Endothelial cell of umbilical vein (primary cell): Measurements from ENCODE around the gene CLNS1A. TPM values are rescaled to one million over a fixed set of nuclear protein-coding genes. Genes with fewer than 3 reads are reported as not detected.

ENCODE experiments used
- BruUV-seq: library from RNA; stranded (reverse); fragments of 400-500 nt; replicated peaks from 2 replicates; lab custom pipeline; 2021; lab: Mats Ljungman, UMichigan
- CTCF ChIA-PET: fragments of 300-600, 350-600 bp; sonication (Branson Sonifier 250); formaldehyde crosslinking; loops from one replicate; lab custom pipeline; 2021; ENCODE audit warnings: antibody characterized with exemption, inconsistent platforms; lab: Charles Lee
- POLR2A ChIA-PET: fragments of 300-600, 350-600 bp; sonication (Branson Sonifier 250); formaldehyde crosslinking; loops from one replicate; lab custom pipeline; 2021; ENCODE audit warnings: antibody characterized with exemption, inconsistent platforms; lab: Charles Lee
- DNase-seq: peaks from one replicate; pipeline ENCODE4 v3.0.0-alpha.2; 2011; ENCODE audit warnings: low read depth, low spot score
- FAIRE-seq: peaks from 2 replicates; lab custom pipeline; 2011; peaks lifted over from hg19 to GRCh38; lab: Jason Lieb, UNC
- H2AFZ ChIP-seq: 2 replicates; pipeline ENCODE4 v1.6.0; 2012; ENCODE audit warnings: low read depth, low read length, control low read depth, inconsistent platforms
- H3K27ac ChIP-seq: 2 replicates; pipeline ENCODE4 v1.5.1; 2011; ENCODE audit warnings: low read depth, mild to moderate bottlenecking, control low read depth, low read length, moderate library complexity; ENCODE audit not compliant: insufficient read depth
- H3K27me3 ChIP-seq, 2 experiments: 2 replicates each; pipeline versions ENCODE4 v1.6.0 to v1.6.1; 2011; ENCODE audit warnings: low read length in 2 of 2, mixed read lengths in 1 of 2; ENCODE audit not compliant: control insufficient read depth in 2 of 2, insufficient read depth in 2 of 2
- H3K36me3 ChIP-seq, 2 experiments: 2 replicates in 1 of 2; 3 replicates in 1 of 2; pipeline ENCODE4 v1.5.1; 2011; ENCODE audit warnings: low read length in 2 of 2, mild to moderate bottlenecking in 1 of 2, moderate library complexity in 1 of 2; ENCODE audit not compliant: control insufficient read depth in 2 of 2, insufficient read depth in 2 of 2; ENCODE audit errors: extremely low read depth in 1 of 2
- H3K4me1 ChIP-seq: 3 replicates; pipeline ENCODE4 v1.5.1; 2011; ENCODE audit warnings: mild to moderate bottlenecking, low read length; ENCODE audit not compliant: control insufficient read depth, insufficient read depth; ENCODE audit errors: extremely low read depth
- H3K4me2 ChIP-seq: 2 replicates; pipeline ENCODE4 v1.6.1; 2011; ENCODE audit warnings: low read length, control low read depth, mixed read lengths; ENCODE audit not compliant: insufficient read depth
- H3K4me3 ChIP-seq, 3 experiments: fragments of 200-600 bp in 1 of 3; sonication (generic), shearing (Covaris generic) in 1 of 3; replicated peaks in 1 of 3; 2 replicates each; pipeline ENCODE4 v1.5.1; 2011 to 2016; ENCODE audit warnings: control low read depth in 3 of 3, low read length in 3 of 3, mild to moderate bottlenecking in 2 of 3, inconsistent platforms in 1 of 3, low read depth in 1 of 3, moderate library complexity in 1 of 3; ENCODE audit not compliant: insufficient read depth in 1 of 3
- H3K79me2 ChIP-seq: 2 replicates; pipeline ENCODE4 v1.6.0; 2012; ENCODE audit warnings: low read length, inconsistent platforms; ENCODE audit not compliant: control insufficient read depth, insufficient read depth
- H3K9ac ChIP-seq: replicated peaks from 2 replicates; pipeline ENCODE3; 2011; ENCODE audit warnings: low read length, control low read depth; ENCODE audit not compliant: insufficient read depth; ENCODE audit errors: extremely low read depth
- H3K9me1 ChIP-seq: replicated peaks from 3 replicates; pipeline ENCODE4 v1.6.0; 2011; ENCODE audit warnings: mild to moderate bottlenecking, low read length; ENCODE audit not compliant: control insufficient read depth, insufficient read depth; ENCODE audit errors: extremely low read depth
- H3K9me3 ChIP-seq: replicated peaks from 2 replicates; pipeline ENCODE4 v1.5.1; 2012; ENCODE audit warnings: low read length, inconsistent platforms; ENCODE audit not compliant: control insufficient read depth, insufficient read depth
- H4K20me1 ChIP-seq: replicated peaks from 2 replicates; pipeline ENCODE3; 2011; ENCODE audit warnings: mild to moderate bottlenecking, low read length; ENCODE audit not compliant: control insufficient read depth, insufficient read depth; ENCODE audit errors: extremely low read depth
- CTCF ChIP-seq, 2 donors: IDR thresholded peaks; 1 replicate in 1 of 2; 2 replicates in 1 of 2; pipeline ENCODE4 v1.5.1; 2011; ENCODE audit warnings: low read length in 2 of 2, mild to moderate bottlenecking in 2 of 2, moderate library complexity in 2 of 2, control low read depth in 1 of 2, inconsistent platforms in 1 of 2, low read depth in 1 of 2; ENCODE audit not compliant: insufficient read depth in 1 of 2; ENCODE audit errors: extremely low read depth in 1 of 2
- EZH2 ChIP-seq: IDR thresholded peaks from 2 replicates; pipeline ENCODE4 v1.6.1; 2012; ENCODE audit warnings: borderline replicate concordance, low read depth, mild to moderate bottlenecking, moderate library complexity, low read length, inconsistent platforms; ENCODE audit not compliant: severe bottlenecking
- FOS ChIP-seq: IDR thresholded peaks from 2 replicates; pipeline ENCODE4 v1.6.1; 2011; ENCODE audit warnings: mild to moderate bottlenecking, low read length, moderate library complexity, borderline replicate concordance; ENCODE audit not compliant: insufficient read depth
- GATA2 ChIP-seq: IDR thresholded peaks from 2 replicates; pipeline ENCODE4 v1.7.0; 2011; ENCODE audit warnings: low read depth, mild to moderate bottlenecking, moderate library complexity, mixed read lengths, low read length; ENCODE audit not compliant: insufficient read length, insufficient read depth
- JUN ChIP-seq: IDR thresholded peaks from 2 replicates; pipeline ENCODE4 v1.6.1; 2011; ENCODE audit warnings: borderline replicate concordance, low read depth; ENCODE audit not compliant: insufficient read length, insufficient read depth
- MAX ChIP-seq: IDR thresholded peaks from 2 replicates; pipeline ENCODE4 v1.6.1; 2011; ENCODE audit not compliant: insufficient read depth, insufficient read length
- MYC ChIP-seq: IDR thresholded peaks from one replicate; pipeline ENCODE4 v1.6.1; 2011; ENCODE audit warnings: mild to moderate bottlenecking, low read depth, low read length
- POLR2A ChIP-seq: IDR thresholded peaks from 2 replicates; pipeline ENCODE4 v1.6.1; 2012; ENCODE audit warnings: low read depth, mild to moderate bottlenecking, control low read depth, low read length
- POLR2AphosphoS5 ChIP-seq: IDR thresholded peaks from 2 replicates; pipeline ENCODE4 v1.6.1; 2012; ENCODE audit warnings: low read depth, mild to moderate bottlenecking, control low read depth, low read length, moderate library complexity; ENCODE audit not compliant: insufficient read depth
- dilution Hi-C: fragments of 300-500 bp; cut with MboI; formaldehyde crosslinking; loops from one replicate; pipeline ENCODE4 v1.15.0; 2019; ENCODE audit warnings: low sequenced_read_pairs; ENCODE audit not compliant: extremely low pct_ligation_motif_present
- intact Hi-C: fragments of 100-400 bp; cut with micrococcal nuclease; formaldehyde crosslinking; loops from one replicate; pipeline ENCODE4 v1.10.0; 2022
- polyA plus RNA-seq, 4 experiments: library from polyadenylated mRNA; depleted of rRNA in 3 of 4; stranded (reverse) in 3 of 4; unstranded in 1 of 4; fragments of >200 nt; gene quantifications; 2 replicates each; pipeline versions ENCODE4 v1.2.1 to v1.2.3, GENCODE V29; 2011 to 2012; ENCODE audit warnings: missing spikeins in 1 of 4
- total RNA-seq: library from RNA; stranded (reverse); gene quantifications from 2 replicates; pipeline ENCODE4 v1.2.3, GENCODE V29; 2021

Gene CLNS1A
- total and polyA plus RNA-seq, 2 donors (not counting 3 experiments of a cell fraction or from before 2014, with no cell fraction given), result 84.5 to 99.7 TPM

GRCh38 chr11:77611921-77612320, 25.7 kb downstream of the CLNS1A start:
- Histone ChIP-seq H3K27me3 (no peaks in the 10 kb centered on the region), H3K79me2 (no peaks in the 10 kb centered on the region), H3K4me1 (peaks cover 2% of the 10 kb centered on the region), H3K4me2 (no peak overlapping the region), H4K20me1 (no peaks in the 10 kb centered on the region), H2AFZ (no peak overlapping the region), H3K9me3 (no peaks in the 10 kb centered on the region), H3K27ac (no peak overlapping the region), H3K9me1 (no peaks in the 10 kb centered on the region), H3K36me3 (peaks cover 0 to 4% of the 10 kb centered on the region in 2 experiments), H3K9ac (no peak overlapping the region), H3K4me3 (no peak overlapping the region)
- intact Hi-C loops (no loop called here), dilution Hi-C loops (no loop called here)
- DNase-seq, result no peak
- FAIRE-seq, result no peak
- TF ChIP-seq MYC, result no peak
- TF ChIP-seq CTCF (IDR thresholded peaks at IDR 0.05; ENCODE audit: extremely low read depth in 1 of 2, insufficient read depth in 1 of 2, low read depth in 1 of 2, low read length in 2 of 2), result no peak
- no peak for TF ChIP-seq FOS
- TF ChIP-seq MAX, result no peak
- TF ChIP-seq GATA2, result no peak
- TF ChIP-seq POLR2A, result no peak
- TF ChIP-seq POLR2AphosphoS5, result no peak
- TF ChIP-seq EZH2, result no peak
- TF ChIP-seq JUN, result no peak
- ChIA-PET CTCF (interaction anchor here (0.6 to 1.9 kb wide), 4 partner anchors 9 to 270 kb away, joined by 3 to 9 read pairs (median 5); no protein-coding TSS in a partner anchor), POLR2A (interaction anchor here (0.6 to 1.0 kb wide), 2 partner anchors 10 to 47 kb away, joined by 3 to 4 read pairs; no protein-coding TSS in a partner anchor)
- no TSS peak for BruUV-seq
